ENCODE measurements around the gene CGB7.

The CGB7 gene

GRCh38 chr19:49057636-49058234 lies at the start of gene CGB7:
TSS of gene CGB7 (minus strand) at chr19:49057749. CDS start at chr19:49055375, 2,374 bp downstream.
- DNase-seq, result peak; percentile 41

GRCh38 chr19:49106648-49107135 lies 49.1 kb upstream of the CGB7 start:
- DNase-seq, result peak; percentile 70

DNA sequence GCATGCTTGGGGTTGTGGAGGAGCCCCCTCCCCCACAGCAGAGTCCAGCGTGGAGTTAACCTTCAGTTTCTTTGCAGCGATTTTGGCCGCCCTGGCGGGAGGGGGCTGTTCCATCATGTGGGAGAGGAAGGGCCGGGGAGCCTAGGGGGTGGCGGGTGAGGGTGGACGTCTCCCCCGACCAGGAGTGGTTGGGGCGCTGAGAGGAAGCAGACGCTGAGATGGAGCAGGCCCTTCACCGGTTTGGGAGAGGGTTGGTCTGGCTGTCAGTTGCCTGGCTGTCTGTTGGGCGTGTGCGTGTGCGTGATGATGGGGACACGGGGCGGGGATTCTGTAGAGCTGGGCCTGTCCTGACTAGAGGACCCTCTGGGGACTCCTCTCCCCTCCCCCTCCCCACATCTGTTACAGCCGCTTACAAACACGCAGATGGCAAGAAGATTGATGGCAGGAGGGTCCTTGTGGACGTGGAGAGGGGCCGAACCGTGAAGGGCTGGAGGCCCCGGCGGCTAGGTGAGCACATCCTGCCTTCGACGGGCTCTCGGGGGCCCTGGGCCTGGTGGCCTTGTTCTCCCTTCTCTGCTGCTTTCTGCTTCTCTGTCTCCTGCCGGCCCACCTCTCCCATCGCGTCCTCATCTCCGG lies 46.8 kb upstream of the CGB7 start:
- DNase-seq, result no peak

DNA sequence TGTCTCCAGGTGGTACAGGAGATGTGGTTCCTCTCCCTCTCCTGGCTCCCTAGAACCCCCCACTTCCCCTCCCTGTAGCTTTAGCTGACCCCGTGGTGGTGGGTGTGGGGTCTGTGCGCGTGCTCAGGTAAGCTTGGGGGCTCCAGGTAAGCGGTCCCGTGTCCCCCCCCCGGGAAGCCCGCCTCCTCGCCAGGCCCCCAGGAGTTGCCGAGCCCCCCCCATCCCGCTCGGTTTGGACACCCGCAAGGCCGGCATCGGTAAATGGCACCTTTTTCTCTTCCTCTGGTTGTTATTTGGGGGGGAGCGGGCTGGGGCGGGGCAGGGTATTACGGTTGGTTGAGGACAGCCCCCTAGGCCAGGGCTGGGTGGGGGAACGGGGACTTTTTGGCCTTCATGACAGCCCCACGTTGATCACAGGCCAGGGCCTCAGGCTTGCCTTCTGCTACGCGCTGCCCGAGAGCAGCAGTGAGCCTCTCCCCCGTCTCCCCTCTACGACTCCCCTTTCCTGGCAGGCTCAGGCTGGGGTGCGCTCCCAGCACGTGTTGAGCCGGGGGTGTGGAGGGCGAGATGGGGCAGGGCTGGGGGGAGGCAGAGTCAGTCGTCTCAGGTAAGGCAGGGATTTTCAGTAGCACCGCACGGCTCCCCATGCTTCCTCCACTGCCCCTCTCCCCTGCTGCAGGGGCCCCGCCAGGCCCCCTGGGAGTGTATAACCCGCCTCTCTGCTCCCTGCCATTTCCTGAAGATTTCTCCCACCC lies 46.0 kb upstream of the CGB7 start:
- no peak for DNase-seq

GRCh38 chr19:49102303-49102702 lies 44.8 kb upstream of the CGB7 start:
- no peak for DNase-seq

GRCh38 chr19:49101160-49101559 lies 43.6 kb upstream of the CGB7 start:
- DNase-seq, result no peak

GRCh38 chr19:49098795-49099194 lies 41.2 kb upstream of the CGB7 start:
- no peak for DNase-seq

DNA sequence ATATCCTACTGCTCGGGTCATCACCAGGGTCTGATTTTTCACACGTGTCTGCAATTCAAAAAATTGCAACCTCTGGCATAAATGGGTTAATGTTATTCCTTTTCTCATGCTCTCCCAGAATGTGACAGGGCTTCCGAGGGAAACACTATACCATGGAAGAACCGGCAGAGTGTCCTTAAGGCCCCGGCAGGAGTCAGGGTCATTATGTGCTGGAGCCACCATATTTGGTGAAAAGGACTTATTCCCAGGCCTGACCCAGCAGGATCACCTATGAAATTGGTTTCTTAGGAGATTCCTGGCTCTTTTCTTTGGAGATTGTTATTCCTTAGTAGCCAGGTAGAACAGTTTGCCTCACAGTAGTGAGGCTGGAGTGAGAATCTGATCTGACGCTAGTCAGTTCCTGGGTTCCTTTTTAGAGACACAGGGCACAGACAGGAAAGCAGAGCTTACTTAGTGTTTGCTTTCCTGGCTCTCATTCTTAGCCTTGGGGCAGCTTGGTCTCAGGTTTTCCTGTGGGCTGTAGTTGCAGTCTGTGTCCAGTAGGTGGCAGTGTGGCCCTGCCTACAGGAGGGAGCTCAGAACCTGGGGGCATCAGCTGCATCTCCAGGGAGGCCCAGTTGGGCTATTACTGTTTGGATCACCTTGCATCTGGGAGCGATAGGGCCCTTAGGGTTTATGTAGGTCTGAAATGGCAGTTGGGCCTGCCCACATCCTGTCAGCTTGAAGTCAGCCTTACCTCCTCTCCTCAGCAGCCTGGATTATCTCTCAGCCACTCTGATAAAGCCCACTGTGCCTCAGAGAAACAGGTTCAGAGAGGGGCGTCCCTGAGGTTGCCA lies 40.1 kb upstream of the CGB7 start:
- DNase-seq, result peak; percentile 84

DNA sequence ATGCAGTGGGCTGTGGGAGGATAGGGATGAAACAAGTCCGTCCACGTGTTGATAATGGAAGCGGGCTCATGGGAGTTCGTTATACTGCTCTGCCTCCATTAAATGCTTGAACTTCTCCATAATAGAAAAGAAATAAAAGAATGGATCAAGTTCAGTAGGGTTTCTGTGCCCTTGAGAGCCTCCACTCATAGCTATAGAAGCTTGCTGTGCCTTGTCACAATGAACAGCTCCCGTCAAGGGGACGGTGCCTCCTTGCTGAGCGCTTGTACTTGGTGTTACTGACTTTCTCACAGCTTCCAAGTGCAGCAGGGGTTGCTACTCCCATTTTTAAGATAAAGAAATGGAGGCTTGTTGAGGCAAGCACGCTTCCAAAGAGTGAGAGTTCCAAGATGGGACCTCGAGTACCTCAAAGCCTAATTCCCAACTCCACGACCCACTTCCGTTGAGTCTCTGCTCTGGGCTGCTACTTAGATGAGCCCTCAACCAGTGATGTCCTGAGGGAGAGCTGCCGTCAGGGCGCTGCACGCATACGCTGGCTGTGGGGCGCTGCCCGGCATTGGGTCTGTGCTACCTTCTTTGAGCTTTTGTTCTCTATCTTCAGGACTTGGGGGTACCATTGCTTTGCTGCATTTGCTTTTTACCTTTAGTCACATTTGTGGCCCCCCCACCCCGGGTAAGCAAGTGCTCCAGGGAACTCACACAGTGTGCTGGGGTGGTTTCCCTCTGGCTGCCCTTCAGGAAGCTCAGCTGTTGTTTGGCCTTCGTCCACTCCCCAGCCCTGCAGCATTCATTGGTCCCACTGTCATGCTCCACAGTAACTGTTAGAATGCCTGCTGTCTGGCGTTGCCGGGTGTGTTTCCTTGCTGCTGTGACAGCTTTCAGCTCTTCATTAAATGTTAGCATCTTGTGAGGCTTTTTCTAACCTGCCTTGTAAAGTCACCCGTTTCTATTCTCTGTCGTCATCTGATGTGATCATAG lies 37.2 kb upstream of the CGB7 start:
- DNase-seq, result no peak

DNA sequence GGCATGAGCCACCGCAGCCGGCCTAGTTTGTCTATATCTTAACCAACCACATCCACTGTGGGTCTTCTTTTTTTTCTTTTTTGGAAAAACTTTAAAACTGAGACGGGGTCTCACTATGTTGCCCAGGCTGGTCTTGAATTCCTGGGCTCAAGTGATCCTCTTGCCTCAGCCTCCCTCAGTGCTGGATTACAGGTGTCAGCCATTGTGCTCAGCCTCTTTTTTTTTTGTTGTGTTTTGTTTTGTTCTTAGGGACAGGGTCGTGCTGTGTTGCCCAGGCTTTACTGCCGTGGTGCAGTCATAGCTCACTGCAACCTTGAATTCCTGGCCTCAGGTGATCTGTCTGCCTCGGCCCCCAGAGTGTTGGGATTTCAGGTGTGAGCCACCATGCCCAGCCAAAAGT lies 35.1 kb upstream of the CGB7 start:
- DNase-seq, result no peak

GRCh38 chr19:49091391-49092038 lies 34.0 kb upstream of the CGB7 start:
- DNase-seq, result no peak

- DNase-seq, result no peak
Observed at GRCh38 chr19:49086296-49086695, 28.7 kb upstream of the CGB7 start.

- DNase-seq, result no peak
Observed at GRCh38 chr19:49085868-49086232, 28.3 kb upstream of the CGB7 start.

DNA sequence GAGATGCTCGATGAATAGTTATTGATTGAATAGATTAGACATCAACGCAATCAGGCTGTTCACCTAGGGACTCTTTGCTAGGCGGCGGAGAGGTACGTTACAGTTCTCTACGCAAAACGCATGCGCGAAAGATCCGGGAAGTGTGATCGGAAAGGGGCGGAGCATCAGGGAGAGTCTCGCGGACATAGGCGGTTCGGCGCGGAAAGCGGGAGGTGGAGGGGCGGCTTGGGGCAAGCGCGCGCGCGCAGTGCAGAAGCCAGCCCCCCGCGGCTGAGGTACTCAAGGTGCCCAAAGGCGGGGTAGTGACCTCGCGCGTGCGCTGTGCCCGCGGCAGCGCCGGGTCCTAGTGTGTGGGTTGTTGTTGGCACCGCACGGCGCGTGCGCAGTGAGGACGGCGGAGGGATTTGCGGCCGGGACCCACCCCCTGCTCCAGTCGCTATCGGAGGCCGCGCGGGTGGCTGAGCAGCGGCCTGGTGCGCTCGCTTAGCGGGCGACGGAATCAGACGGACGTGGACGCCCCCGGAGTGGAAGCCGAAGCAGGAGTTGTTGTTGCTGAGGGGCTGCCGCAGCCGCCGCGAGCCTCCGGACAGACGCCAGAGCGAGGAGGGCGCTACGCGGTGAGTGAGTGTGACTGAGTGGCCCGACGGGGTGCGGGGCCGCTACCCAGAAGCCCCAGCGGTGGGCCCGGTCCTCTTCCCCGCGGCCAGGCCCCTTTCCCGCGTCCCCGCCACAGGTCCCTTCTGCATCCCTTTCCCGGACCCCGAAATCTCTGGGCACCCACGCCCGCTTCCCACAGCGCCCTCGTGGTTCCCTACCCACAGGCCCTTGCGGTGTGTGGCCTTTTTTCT lies 27.7 kb upstream of the CGB7 start, which contains the start of gene SNRNP70:
Gene SNRNP70 (plus strand): TSS at position 432 of the 848 bp plus-strand sequence. CDS start 964 bp downstream, outside the sequence.
- peak; percentile 99 for DNase-seq

DNA sequence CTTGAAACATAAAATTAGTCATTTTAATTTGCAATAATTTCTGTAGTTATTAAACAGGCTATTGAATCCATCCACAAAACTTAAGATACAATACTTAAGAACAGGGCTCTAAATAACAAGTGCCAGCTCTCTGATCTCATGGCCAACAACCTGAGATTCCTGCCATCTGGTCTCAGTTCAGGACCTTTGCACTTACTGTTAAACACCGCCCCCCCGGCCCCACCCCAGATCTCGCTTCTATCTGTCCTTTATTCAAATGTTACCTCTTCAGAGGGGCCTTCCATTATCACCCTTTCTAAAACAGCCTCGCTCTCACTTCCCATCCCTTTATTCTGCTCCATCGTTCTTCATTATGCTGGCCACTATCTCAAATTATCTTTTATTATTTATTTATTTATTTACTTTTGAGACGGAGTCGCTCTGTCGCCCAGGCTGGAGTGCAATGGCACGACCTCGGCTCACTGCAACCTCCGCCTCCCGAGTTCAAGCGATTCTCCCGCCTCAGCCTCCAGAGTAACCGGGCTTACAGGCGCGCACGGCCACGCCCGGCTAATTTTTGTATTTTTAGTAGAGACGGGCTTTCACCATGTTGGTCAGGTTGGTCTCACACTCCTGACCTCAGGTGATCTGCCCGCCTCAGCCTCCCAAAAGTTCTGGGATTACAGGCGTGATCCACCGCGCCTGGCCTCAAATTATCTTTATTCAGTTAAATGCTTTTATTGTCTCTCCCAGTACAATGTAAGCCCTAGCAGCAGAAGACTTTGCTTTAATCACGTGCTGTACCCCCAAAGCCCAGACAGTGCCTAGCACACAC lies 26.9 kb upstream of the CGB7 start:
- DNase-seq, result no peak

DNA sequence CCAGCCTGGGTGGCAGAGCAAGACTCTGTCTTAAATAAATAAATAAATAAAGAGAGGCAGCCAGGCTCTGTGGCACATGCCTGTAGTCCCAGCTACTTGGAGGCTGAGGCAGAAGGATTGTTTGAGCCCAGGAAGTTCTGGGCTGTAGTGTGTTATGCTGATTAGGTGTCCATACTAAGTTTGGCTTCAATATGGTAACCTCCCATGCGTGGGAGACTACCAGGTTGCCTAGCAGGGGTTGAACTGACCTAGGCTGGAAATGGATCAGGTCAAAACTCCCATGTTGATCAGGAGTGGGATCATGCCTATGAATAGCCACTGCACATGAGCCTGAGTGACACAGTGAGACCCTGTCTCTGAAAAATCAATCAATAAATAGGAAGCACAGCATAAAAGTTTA lies 23.7 kb upstream of the CGB7 start:
- no peak for DNase-seq

DNA sequence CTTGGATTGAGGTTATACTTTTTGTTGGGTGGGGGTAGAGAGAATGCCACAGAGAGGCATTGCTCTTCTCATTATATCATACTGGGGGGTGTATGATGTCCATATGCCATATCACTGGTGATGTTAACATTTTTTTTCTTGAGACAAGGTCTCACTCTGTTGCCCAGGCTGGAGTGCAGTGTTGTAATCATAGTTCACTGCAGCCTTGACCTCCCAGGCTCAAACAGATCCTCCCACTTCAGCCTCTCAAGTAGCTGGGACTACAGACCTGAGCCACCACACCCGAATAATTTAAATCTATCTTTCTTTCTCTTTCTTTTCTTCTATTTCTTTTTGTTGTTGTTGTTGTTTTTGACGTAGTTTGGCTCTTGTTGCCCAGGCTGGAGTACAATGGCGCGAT lies 22.8 kb upstream of the CGB7 start:
- no peak for DNase-seq

DNA sequence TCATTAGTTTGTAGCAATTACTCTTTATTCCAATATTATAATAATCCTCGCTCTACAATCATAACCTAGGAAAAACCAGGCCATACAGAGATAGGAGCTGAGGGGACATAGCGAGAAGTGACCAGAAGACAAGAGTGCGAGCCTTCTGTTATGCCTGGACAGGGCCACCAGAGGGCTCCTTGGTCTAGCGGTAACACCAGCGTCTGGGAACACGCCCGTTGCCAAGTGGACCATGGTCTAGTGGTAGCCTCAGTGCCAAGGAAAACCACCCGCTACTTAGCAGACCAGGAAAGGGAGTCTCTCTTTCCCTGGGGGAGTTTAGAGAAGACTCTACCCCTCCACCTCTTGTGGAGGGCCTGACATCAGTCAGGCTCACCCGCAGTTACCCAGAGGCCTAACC lies 17.3 kb upstream of the CGB7 start:
- peak; percentile 25 for DNase-seq

All from CD4-positive, alpha-beta T cell treated with Interleukin-21 for 1 hour (primary cell).